Right ventricle myocardium inferior (tissue), 1 donor: ENCODE data around the gene KIF1C. TPM values are rescaled to one million over a fixed set of nuclear protein-coding genes. Genes with fewer than 3 reads are reported as not detected.

Experiments
- ATAC-seq: fragments of 200-7000 bp; cut with Tn5 transposase; one replicate; pipeline ENCODE4 v1.9.1; 2020; ENCODE audit warnings: mild to moderate bottlenecking, moderate library complexity
- DNase-seq: peaks from one replicate; pipeline ENCODE4 v3.0.0; 2021; ENCODE audit errors: missing footprints
- intact Hi-C: fragments of 100-400 bp; cut with DNase I; formaldehyde crosslinking; loops from one replicate; pipeline ENCODE4 v1.11.0; 2022
- long read RNA-seq: library from polyadenylated mRNA; unstranded; transcript quantifications from one replicate; pipeline ENCODE4 v2.0.0, GENCODE V29; 2021
- total RNA-seq: library from RNA; stranded (reverse); fragmentation: NEBNext Ultra II Directional; extraction: Animal tissue kit (Norgen Biotek cat#: 25700); gene quantifications from one replicate; pipeline ENCODE4 v1.2.1, GENCODE V29; 2021
- donor health status: DM: no; HTN: yes; CAD: no; lungs with severe emphysema.

KIF1C gene
- total RNA-seq = 708 TPM
- long read RNA-seq, full-length matches to known transcripts = 836 of 1,170 reads
- long read RNA-seq, partial matches to known transcripts = 288 of 1,170 reads
- long read RNA-seq, other reads (novel, unspliced or antisense) = 46 of 1,170 reads

GRCh38 chr17:4997302-4998026, at the start of gene KIF1C, which contains the start of gene INCA1:
KIF1C (plus strand) TSS chr17:4997950; CDS start chr17:5000247, 2,297 bp downstream.
INCA1 (minus strand) TSS chr17:4997522; CDS start chr17:4994437, 3,085 bp downstream.
- DNase-seq (peak; percentile 97), ATAC-seq (peak; percentile 91)
- intact Hi-C loops = no loop called here

GRCh38 chr17:4948166-4948930, 49.4 kb upstream of the KIF1C start, which contains the start of gene PFN1:
PFN1 (minus strand) TSS chr17:4948530; CDS start chr17:4948394, 136 bp downstream.
- intact Hi-C loops = loop anchor here (1.0 to 5.0 kb wide), 3 partner anchors 8 to 39 kb away; partner anchors contain the start of genes CAMTA2, RNF167, SLC25A11 and SPAG7
- ATAC-seq (peak; percentile 81), DNase-seq (peak; percentile 94)

- peak; percentile 92 for DNase-seq
- ATAC-seq = peak; percentile 86
- intact Hi-C loops = loop anchor here (1.0 to 5.0 kb wide), 3 partner anchors 9 to 38 kb away; partner anchors contain the start of genes CAMTA2, RNF167, SLC25A11 and SPAG7
These were observed 48.8 kb upstream of the KIF1C start for GRCh38 chr17:4948931-4949320.

- ATAC-seq (peak; percentile 35), DNase-seq (peak; percentile 88)
- intact Hi-C loops = loop anchor here (5.0 kb wide), 1 partner anchor 38 kb away; the partner anchor contains the start of gene CAMTA2
These were observed 48.3 kb upstream of the KIF1C start for GRCh38 chr17:4949321-4950074.

GRCh38 chr17:4950075-4950745, 47.5 kb upstream of the KIF1C start:
- intact Hi-C loops = no loop called here
- DNase-seq = peak; percentile 87
- no peak for ATAC-seq

- intact Hi-C loops = no loop called here
- DNase-seq (no peak), ATAC-seq (no peak)
These were observed 47.0 kb upstream of the KIF1C start, which contains the start of gene ENO3 for GRCh38 chr17:4950746-4951204. ENO3 (plus strand) TSS chr17:4951119; CDS start chr17:4951830, 711 bp downstream.

GRCh38 chr17:4951486-4951885, 46.3 kb upstream of the KIF1C start:
- intact Hi-C loops = no loop called here
- ATAC-seq (no peak), DNase-seq (no peak)

- ATAC-seq (no peak), DNase-seq (no peak)
- intact Hi-C loops = no loop called here
These were observed 44.2 kb upstream of the KIF1C start for GRCh38 chr17:4953451-4953961.

- DNase-seq = no peak
- no peak for ATAC-seq
- intact Hi-C loops = no loop called here
These were observed 42.7 kb upstream of the KIF1C start for GRCh38 chr17:4955091-4955490.

GRCh38 chr17:4956493-4957061, 41.2 kb upstream of the KIF1C start:
- DNase-seq (no peak), ATAC-seq (no peak)
- intact Hi-C loops = no loop called here

- ATAC-seq (no peak), DNase-seq (no peak)
- intact Hi-C loops = no loop called here
These were observed 39.6 kb upstream of the KIF1C start for GRCh38 chr17:4958102-4958501.

- ATAC-seq = no peak
- DNase-seq = no peak
- intact Hi-C loops = no loop called here
These were observed 38.3 kb upstream of the KIF1C start for GRCh38 chr17:4959261-4959965.

- intact Hi-C loops = no loop called here
- ATAC-seq (no peak), DNase-seq (no peak)
These were observed 37.3 kb upstream of the KIF1C start for GRCh38 chr17:4960279-4960922.

GRCh38 chr17:4965311-4965986, 32.3 kb upstream of the KIF1C start:
- no peak for DNase-seq
- no peak for ATAC-seq
- intact Hi-C loops = loop anchor here (5.0 kb wide), 1 partner anchor 58 kb away; no protein-coding TSS in a partner anchor

GRCh38 chr17:4966844-4967538, 30.8 kb upstream of the KIF1C start:
- ATAC-seq (peak; percentile 92), DNase-seq (peak; percentile 99)
- intact Hi-C loops = loop anchor here (1.0 to 5.0 kb wide), 3 partner anchors 19 to 60 kb away; partner anchors contain the start of genes PFN1, RNF167 and SLC25A11
